ENCODE measurements around the gene BCAT1.

GRCh38 chr12:24915501-24915900, 33.4 kb downstream of the BCAT1 start:
- TF ChIP-seq POLR2A (IDR thresholded peaks at IDR 0.05) = no peak
- no peak for TF ChIP-seq CTCF (IDR thresholded peaks at IDR 0.05)

Data from Peyer's patch (tissue), 4 donors.